GM12874 (cell line): Measurements from ENCODE around the gene COX6A1.

Experiments
- TF ChIP-seq, protein P1 (sequence below): IDR thresholded peaks from 2 replicates; pipeline ENCODE4 v1.5.1; 2011; ENCODE audit warnings: low read depth, mild to moderate bottlenecking, control low read depth, low read length, moderate library complexity; ENCODE audit not compliant: insufficient read depth

The COX6A1 gene

DNA sequence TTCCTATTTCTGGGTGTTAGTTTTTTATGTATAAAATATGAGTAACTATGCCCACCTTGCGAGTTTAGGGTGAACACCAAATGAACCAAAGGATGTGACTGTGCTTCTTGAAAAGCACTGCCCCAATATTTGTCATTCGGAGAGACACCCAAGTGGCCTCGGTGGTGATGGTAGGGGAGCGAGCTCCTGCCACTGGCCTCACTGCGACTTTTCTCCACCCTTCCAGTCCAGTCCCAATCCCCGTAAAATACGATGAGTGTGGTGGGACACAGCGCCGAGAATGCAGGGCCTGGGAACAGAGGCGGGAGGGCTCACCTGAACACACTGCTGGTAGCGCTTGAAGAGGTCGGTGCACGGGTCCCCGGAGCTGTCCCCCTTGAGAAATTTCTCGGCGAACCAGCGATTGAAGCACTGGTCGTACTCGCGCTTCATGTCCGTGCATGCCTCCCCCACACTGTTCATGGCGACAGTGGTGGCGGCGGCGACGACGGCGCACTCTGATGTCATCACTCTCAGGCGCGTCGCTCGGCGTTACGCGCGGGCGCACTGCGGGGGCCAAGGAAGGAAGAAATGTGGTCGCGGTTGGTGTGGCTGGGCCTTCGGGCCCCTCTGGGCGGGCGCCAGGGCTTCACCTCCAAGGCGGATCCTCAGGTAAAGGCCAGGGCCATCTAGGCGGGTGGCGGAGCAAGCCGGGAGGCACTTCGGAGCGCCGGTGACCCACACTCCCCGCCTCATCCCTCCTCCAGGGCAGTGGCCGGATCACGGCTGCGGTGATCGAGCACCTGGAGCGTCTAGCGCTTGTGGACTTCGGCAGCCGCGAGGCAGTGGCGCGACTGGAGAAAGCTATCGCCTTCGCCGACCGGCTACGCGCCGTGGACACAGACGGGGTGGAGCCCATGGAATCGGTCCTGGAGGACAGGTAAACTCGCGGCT lies 8.3 kb downstream of the COX6A1 start, which contains the start of the genes GATC and TRIAP1:
TSS of gene GATC (plus strand) at position 534 of the 933 bp plus-strand sequence. CDS start at position 571, 37 bp downstream.
TSS of gene TRIAP1 (minus strand) at position 474 of the 933 bp plus-strand sequence. CDS start at position 462, 12 bp downstream.
- TF ChIP-seq, protein P1, sequence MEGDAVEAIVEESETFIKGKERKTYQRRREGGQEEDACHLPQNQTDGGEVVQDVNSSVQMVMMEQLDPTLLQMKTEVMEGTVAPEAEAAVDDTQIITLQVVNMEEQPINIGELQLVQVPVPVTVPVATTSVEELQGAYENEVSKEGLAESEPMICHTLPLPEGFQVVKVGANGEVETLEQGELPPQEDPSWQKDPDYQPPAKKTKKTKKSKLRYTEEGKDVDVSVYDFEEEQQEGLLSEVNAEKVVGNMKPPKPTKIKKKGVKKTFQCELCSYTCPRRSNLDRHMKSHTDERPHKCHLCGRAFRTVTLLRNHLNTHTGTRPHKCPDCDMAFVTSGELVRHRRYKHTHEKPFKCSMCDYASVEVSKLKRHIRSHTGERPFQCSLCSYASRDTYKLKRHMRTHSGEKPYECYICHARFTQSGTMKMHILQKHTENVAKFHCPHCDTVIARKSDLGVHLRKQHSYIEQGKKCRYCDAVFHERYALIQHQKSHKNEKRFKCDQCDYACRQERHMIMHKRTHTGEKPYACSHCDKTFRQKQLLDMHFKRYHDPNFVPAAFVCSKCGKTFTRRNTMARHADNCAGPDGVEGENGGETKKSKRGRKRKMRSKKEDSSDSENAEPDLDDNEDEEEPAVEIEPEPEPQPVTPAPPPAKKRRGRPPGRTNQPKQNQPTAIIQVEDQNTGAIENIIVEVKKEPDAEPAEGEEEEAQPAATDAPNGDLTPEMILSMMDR = no peak

DNA sequence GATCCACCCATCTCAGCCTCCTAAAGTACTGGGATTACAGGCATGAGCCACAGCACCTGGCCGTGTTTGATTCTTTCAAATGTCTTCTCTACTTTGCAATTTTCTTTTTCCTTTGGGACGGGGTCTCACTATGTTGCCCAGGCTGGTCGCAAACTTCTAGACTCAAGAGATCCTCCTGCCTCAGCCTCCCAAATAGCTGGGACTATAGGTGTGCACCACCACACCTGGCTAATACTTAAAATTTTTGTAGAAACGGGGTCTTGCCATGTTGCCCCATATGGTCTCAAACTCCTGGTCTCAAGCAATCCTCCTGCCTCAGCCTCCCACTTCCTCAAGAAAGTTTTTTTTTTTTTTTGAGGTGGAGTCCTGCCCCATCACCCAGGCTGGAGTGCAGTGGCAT lies 10.1 kb downstream of the COX6A1 start:
- TF ChIP-seq, protein P1 = no peak

DNA sequence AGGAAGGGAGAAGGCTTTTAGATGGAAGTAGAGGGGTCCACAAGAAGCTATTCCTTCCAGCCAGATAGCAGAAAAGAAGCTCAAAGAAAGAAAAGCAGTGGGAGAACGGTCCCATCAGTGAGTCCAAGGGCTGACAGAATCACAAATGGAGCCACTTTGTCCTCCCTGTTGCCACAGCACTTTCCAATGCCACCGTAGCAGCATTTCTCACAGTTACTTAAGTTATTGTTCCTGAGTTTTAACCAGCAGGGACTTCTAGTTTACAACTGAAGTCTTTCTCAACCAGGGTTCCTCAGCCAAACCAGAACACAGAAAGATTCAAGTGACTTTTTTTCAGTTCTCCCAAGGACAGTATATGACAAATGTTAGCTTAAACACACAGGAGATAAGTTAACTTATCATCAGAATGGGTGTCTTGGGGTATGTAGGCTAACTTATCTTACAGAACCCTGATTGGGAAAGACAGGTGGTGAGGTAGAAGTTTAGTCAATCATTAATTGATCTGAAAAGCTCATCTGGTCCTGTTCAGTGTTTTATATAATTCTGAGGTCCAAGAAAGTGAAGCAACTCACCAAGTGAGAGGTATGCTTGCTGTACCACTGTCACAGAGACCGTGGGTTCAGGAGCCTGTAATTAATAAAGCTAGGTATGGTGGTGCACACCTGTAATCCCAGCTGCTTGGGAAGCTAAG lies 15.3 kb downstream of the COX6A1 start:
- TF ChIP-seq, protein P1 = no peak

DNA sequence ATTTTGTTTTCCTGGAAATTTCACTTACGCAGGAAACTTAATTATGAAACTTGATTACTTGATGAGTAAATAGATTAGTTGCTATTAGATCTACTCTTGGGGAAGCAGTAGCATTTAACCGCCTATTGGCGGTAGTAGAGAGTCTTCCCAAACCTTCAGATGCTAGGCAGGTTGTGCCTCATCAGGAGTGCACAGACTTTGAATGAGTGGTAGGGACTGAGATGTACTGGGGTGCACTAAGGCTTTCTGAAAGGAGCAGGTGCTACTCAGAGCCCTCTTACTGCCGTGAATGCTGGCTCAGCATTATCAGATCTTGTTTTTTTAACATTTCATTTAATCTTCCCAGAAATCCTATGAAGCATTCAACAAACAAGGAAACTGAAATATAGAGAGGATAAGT lies 16.1 kb downstream of the COX6A1 start:
- TF ChIP-seq, protein P1 = peak; percentile 64

DNA sequence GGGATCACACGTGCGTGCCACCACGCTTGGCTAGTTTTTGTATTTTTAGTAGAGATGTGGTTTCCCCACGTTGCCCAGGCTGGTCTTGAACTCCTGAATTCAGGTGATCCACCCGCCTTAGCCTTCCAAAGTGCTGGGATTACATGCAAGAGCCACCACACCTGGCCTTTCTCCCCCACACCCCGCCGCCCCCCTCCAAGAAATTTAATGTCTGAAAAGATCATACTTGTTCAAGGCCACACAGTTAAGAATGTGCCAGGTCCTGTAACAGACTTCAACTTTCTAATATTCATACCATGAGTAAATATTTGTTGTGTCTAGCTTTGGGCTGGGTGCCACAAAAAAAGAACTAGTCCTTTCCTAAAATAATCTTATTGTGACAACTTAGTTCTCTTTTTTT lies 17.4 kb downstream of the COX6A1 start:
- TF ChIP-seq, protein P1 = no peak

DNA sequence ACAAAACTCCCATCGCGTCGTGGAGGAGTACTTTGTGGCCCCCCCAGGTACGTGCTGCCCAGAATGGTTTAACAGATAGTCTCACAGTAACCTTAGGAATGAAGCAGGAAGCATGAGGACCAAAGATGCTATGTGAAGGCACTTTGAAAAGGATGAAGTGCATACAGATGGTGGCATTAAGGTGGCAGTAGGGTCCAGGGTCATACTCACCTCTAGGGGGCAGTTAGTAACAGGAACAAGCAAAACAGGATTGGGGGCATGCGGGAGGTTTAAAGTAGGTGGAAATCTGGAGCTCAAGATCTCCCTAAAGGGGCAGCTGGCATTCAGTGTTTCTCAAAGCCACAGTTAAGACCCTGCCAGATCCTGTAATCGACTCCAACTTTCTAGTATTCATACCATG lies 19.2 kb downstream of the COX6A1 start:
- TF ChIP-seq, protein P1 = peak; percentile 51

DNA sequence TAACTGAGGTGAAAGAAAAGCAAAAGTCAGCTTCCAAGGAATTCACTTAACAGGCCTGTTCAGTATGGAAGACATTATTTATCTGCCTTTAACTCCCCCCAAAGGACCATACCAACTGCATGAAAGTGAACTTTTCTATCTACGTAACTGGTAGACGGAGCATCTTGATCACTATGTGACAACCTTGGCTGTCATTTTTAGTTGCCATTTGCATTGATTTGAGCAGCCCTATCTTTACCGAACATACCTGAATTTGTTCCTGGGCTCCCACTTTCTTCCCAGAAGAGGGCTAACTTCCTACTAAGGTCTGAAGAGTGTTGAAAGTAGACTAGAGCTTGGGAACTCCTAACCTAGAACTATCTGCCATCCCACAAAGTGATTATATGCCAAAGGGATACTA lies 22.2 kb downstream of the COX6A1 start:
- TF ChIP-seq, protein P1 = no peak
